Measurements from ENCODE around the gene RSRC2.
"Not testable (repeated sequence)": the region's sequence is repeated elsewhere in the genome, so short reads cannot be mapped to it uniquely, and the experiment has no call there.

Gene RSRC2

DNA sequence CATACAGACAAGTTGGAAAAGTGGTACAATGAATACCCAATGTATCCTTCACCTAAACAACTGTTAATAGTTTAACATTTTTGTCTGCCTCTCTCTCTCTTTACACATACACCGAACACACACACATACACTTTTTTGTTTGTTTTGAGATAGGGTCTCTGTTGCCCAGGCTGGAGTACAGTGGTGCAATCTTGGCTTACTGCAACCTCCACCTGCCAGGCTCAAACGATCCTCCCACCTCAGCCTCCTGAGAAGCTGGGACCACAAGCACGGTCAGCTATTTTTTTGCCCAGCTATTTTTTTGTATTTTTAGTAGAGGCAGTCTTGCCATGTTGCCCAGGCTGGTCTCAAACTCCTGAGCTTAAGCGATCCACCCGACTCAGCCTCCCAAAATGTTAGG lies 42.8 kb downstream of the RSRC2 start:
- DNase-seq, result no peak

DNA sequence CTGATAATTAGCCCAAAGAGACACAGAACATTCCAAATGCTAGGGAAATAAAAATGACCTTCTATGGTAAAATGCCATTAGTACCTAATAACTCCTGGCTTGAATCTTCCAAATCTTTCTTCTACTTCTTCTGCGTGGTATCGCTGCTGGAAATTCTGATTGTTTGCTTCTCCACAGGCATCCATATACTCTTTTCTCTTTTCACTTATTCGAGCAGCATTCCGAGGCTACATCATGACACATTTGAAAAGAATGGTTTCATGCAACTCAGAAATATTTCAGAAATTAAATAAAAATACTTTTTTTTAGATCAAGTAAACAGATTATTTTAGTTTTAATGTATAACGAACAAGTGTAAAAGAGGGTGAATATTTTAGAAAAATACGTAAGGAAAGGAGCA lies 44.9 kb downstream of the RSRC2 start:
- no peak for DNase-seq

DNA sequence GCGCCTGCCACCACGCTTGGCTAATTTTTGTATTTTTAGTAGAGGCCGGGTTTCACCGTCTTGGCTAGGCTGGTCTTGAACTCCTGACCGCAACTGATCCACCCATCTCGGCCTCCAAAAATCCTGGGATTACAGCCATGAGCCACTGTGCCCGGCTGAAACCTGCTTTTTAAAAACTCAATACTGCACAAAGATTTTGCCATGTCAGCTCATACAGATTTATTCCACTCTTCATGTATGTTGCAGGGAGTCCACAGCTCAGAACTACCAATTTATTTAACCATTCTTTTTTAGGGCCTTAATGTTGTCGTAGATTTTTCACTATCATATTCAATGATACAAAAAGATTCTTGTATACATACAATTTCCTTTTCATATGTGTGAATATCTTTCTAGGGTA lies 46.0 kb downstream of the RSRC2 start:
- DNase-seq, result no peak

DNA sequence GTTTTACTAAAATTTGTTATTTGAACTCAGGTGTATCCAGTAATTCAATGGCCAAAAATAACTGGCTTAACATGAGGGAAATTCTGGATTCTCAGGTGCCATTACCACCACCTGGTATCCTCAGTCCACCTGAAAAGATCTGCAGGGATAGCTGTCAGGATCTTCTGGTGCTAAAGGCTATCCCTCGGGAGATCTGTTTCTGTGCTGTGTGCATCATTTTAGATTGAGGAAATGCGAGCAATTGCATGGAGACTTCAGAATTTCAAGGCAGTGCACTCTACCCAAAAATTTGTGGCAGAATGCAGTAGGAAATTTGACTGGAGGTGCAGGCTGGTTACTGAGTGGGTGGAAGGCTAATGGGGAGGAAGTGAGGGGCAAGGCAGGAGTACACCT lies 52.4 kb downstream of the RSRC2 start:
- no peak for DNase-seq

DNA sequence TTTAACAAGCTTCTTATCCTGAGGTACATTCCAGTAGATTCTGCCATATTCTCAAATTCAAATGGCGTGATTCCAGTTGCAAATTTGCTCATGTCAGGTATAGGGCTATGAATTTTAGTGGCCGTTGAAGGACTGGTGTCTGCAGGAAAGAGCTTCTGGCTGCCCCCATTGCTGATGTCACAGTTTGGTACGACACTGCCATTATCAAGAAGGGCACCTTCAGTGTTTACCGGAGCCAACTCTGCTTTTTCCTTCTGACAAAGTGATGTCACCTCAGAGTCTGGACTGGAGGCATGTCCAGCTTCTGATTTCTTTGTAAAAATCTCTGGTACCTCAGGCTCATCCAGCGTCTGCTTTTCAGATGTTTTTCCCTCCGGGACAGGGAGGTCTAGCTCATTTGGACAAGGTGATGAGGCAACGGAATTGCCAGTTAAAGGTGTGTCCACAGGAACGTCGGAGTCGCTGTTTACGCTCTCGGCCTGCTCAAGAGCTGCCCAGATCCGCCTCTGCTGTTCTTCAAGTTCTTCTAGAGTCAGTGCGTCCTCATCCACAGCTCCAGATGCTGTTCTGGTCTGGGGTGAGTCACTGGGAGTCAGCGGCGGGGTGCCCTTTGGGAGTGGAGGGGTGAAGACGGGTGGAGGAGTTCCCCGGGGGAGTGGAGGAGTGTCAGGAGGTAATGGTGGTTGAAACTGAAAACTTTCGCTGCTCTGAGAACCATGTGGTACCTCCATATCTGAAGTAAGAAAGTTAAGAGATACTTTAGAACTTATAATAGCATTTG lies 53.0 kb downstream of the RSRC2 start:
- DNase-seq, result no peak

DNA sequence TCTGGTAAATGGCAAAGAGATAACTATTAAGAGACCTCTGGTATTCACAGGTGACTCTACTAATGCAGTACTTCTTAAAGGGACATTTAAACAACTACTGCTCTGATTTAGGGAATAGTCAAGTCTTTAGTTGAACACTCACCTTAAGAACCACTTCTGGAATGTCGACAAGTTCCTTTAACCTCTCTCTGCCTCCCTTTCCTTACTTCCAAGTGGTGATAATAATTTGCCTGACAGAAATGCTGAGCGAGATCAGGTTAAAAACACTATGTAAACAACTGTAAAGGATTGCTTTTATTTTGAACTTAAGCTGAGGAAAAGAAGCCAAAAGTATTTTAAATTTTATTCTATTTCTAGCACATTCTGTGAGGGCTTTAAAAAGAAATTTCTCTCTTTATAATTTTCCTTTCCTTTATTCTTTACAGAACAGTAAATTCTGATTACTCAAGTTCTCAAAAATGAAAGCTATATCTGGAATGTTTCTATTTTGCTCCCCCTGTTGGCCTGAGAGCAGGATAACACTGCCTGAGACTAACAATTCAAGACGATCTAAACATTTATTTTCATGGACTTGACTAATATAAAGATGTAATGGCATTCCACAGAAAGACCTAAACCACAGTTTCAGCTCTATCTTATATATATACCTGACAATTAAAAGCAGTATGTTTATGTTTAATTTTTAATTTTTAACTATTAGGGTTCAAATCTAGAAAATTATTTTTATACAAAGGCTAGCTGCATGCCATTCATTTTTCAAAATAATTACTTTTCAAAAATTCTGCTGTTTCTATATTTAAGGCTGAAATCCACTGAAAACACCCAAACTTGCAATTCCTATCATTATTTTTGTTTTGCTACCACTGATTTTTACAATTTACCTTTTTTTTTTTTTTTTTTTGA lies 55.2 kb downstream of the RSRC2 start:
- peak; percentile 57 for DNase-seq

DNA sequence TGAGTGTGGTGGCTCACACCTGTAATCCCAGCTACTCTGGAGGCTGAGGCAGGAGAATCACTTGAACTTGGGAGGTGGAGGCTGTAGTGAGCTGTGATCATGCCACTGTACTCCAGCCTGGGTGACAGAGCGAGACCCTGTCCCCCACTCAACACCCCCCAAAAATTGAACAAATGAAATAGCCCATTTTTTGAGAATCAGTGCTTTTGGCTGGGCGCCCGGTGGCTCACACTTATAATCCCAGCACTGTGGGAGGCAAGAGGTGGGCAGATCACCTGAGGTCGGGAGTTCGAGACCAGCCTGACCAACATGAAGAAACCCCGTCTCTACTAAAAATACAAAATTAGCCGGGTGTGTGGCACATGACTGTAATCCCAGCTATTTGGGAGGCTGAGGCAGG lies 56.2 kb downstream of the RSRC2 start:
- DNase-seq, result not testable (repeated sequence)

DNA sequence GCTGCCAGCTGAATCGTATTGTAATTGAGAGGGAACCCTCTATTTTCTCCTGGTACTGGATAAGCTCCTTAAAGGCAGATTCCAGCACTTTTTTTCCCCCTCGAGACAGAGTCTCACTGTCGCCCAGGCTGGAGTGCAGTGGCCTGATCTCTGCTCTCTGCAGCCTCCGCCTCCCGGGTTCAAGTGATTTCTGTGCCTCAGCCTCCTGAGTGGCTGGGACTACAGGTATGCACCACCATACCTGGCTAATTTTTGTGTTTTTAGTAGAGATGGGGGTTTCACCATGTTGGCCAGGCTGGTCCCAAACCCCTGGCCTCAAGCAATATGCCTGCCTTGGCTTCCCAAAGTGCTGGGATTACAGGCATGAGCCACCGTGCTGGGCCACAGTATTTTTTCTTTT lies 56.9 kb downstream of the RSRC2 start:
- peak; percentile 31 for DNase-seq

DNA sequence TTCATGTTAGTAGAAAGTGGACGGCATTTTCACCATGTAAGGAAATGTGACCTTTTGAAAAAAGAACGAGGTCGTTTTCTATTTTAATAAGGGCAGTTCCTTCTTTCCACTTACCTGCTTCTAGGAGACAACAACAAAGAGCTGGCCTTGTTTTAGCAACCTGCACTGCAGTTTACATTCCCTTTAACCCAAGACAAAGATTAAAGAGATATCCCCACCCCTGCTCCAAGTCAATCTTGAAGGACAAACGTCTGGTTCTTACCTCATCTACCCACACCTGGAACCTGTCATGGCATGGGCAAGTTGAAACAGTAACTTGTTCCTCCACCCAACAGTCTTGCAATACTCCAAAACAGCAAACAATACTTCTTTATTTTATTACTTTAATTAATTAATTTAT lies 58.8 kb downstream of the RSRC2 start:
- DNase-seq, result no peak

DNA sequence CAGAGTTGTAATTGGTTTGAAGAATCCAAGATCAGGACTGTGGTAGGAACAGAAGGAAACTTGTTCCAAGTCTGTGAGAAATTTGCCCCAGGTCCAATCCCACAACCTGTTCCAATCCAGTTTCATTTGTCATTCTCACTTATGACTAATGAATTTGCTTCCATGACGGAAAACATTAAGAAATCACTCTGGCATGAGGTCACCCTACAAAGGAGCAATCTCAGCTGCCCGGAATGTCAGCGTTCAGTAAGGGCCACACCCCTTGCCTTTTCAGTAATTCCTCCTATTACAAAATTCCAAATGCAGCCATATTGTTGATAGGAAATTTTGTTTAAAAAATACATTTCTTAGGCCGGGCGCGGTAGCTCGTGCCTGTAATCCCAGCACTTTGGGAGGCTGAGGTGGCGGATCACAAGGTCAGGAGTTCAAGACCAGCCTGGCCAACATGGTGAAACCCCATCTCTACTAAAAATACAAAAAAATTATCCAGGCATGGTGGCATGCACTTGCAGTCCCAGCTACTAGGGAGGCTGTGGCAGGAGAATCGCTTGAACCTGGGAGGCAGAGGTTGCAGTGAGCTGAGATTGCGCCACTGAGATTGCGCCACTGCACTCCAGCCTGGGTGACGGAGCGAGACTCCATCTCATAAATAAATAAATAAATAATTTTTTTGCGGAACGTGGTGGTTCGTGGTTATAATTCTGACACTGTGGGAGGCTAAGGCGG lies 62.3 kb downstream of the RSRC2 start:
- DNase-seq, result not testable (repeated sequence)

DNA sequence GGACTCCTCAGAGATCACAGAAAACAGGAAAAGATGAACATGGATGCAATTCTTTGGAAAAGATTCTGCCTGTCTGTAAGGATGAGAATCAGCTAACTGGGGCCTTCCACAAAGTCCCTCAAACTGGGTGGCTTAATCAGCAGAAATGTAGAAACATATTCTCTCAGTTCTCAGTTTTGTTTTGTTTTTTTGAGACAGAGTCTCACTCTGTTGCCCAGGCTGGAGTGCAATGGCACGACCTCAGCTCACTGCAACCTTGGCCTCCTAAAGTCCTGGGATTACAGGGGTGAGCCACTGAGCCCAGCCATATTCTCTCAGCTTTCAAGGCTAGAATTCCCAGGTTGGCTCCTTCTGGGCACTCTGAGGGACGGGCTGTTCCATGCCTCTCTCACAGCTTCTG lies 66.1 kb downstream of the RSRC2 start:
- DNase-seq, result no peak

DNA sequence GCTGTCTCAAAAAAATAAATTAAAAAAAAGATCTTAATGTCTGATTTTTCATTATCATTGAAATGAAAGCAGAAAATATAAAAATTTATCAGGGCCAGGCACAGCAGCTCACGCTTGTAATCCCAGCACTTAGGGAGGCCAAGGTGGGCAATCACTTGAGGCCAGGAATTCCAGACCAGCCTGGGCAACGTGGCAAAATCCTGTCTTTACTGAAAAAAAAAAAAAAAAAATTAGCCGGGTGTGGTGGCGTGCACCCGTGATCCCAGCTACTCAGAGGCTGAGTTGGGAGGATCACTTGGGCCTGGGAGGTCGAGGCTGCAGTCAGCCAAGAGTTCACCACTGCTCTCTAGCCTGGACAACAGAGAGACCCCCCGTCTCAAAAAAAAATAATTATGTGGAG lies 66.7 kb downstream of the RSRC2 start:
- no peak for DNase-seq

DNA sequence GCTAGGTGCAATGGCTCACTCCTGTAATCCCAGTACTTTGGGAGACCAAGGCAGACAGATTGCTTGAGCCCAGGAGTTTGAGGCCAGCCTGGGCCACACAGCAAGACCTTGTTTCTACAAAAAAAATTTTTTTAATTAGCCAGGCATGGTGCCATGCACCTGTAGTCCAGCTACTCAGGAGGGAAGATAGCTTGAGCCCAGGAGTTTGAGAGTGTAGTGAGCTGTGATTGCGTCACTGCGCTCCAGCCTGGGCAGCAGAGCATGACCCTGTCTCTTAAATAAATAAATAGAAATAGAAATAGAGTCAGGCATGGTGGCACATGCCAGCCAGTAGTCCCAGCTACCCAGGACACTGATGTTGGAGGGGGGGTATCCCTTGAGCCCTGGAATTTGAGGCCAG lies 67.5 kb downstream of the RSRC2 start:
- no peak for DNase-seq

DNA sequence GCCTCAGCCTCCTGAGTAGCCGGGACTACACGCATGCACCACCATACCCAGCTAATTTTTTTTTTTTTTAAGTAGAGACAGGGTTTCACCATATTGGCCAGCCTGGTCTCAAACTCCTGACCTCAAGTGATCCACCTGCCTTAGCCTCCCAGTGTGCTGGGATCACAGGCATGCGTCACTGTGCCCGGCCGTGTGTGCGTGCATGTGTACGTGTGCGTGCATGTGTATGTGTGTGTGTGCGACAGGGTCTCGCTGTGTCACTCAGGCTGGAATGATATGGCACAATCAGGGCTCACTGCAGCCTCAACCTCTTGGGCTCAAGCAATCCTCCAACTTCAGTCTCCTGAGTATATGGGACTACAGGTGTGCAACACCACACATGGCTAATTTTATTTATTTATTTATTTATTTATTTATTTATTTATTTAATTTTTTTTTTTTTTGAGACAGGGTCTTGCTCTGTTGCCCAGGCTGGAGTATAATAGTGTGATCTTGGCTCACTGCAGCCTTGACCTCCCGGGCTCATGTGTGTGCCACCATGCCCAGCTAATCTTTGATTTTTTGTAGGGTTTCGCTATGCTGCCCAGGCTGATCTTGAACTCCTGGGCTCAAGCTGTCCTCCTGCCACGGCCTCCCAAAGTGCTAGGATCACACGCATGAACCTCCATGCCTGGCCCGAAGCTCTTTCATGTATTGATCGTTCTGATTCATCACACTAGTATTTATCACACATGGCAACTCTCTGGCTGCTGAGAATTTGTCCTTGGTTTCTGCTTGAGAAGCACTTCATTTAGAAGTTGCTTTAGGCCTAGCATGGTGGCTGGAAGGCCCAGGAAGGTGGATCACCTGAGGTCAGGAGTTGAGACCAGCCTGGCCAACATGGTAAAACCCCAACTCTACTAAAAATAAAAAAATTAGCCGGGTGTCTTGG lies 68.4 kb downstream of the RSRC2 start:
- no peak for DNase-seq

DNA sequence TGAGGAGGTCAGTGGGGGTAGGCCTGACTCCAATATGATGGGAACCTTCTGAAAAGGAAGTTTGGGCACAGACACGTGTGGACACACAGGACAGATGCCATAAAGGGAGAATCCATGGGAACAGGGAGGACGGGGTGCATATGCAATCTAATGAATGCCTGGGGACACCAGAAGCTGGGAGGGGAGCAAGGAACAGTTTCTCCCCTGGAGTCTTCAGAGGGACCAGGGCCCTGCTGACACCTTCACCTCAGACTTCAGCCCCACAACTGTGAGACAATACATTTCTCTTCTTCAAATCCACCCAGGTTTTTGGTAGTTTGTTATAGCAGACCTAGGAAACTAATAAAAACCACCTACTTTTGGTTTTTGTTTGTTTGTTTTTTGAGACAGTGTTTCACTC lies 69.1 kb downstream of the RSRC2 start:
- no peak for DNase-seq

DNA sequence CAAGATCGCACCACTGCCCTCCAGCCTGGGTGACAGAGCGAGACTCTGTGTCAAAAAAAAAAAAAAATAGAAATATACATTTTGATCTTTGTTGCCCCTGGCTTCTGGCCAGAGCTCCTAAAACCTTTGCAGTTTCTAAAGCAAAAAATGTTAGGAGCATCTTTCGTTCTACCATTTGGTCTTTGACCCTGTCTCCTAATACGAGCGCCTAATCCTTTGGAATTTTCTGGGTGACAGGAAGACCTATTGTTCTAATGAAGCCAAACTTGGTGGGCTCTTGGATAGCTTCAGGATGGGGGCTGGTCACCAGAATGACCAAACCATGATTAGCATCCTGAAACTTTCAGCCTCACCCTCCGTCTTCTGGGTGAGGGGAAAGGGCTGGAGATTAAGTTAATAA lies 72.0 kb downstream of the RSRC2 start:
- DNase-seq, result no peak

DNA sequence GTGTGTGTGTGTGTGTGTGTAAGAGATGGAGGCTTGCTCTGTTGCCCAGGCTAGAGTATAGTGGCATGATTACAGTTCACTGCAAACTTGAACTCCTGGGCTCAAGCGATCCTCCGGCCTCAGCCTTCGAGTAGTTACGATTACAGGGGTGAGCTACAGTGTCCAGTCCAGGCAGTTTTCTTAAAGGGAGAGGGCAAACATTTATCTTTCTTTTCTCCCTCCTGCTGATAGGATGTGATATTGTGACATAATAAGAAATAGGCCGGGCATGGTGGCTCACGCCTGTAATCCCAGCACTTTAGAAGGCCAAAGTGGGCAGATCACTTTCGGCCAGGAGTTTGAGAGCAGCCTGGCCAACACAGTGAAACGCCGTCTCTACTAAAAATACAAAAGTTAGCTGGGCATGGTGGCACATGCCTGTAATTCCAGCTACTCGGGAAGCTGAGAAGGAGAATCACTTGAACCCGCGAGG lies 72.5 kb downstream of the RSRC2 start:
- DNase-seq, result no peak
